ENCODE measurements around the gene GAPVD1.
"Not testable (repeated sequence)": the region's sequence is repeated elsewhere in the genome, so short reads cannot be mapped to it uniquely, and the experiment has no call there.

- TF ChIP-seq, protein P1, sequence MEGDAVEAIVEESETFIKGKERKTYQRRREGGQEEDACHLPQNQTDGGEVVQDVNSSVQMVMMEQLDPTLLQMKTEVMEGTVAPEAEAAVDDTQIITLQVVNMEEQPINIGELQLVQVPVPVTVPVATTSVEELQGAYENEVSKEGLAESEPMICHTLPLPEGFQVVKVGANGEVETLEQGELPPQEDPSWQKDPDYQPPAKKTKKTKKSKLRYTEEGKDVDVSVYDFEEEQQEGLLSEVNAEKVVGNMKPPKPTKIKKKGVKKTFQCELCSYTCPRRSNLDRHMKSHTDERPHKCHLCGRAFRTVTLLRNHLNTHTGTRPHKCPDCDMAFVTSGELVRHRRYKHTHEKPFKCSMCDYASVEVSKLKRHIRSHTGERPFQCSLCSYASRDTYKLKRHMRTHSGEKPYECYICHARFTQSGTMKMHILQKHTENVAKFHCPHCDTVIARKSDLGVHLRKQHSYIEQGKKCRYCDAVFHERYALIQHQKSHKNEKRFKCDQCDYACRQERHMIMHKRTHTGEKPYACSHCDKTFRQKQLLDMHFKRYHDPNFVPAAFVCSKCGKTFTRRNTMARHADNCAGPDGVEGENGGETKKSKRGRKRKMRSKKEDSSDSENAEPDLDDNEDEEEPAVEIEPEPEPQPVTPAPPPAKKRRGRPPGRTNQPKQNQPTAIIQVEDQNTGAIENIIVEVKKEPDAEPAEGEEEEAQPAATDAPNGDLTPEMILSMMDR (conservative IDR thresholded peaks at IDR 0.05), result not testable (repeated sequence)
- not testable (repeated sequence) for TF ChIP-seq EZH2 (IDR thresholded peaks at IDR 0.05; ENCODE audit: low read depth)
Measured at GRCh38 chr9:125264068-125264467, 2.4 kb downstream of the GAPVD1 start.
